GM18498 (cell line): Measurements from ENCODE around the gene ABCC12.

Experiments used
- ATAC-seq: cut with Tn5 transposase; IDR thresholded peaks from one replicate; pipeline ENCODE4 v1.9.1; 2021; ENCODE audit warnings: mild to moderate bottlenecking, moderate library complexity; ENCODE audit not compliant: unreplicated experiment

The ABCC12 gene

GRCh38 chr16:48106446-48106845, 49.3 kb downstream of the ABCC12 start:
- ATAC-seq, result no peak
